GM23338 (cell line): Measurements from ENCODE around the gene COMMD4. TPM values are rescaled to one million over a fixed set of nuclear protein-coding genes. Genes with fewer than 3 reads are reported as not detected.
"Not testable (repeated sequence)": the region's sequence is repeated elsewhere in the genome, so short reads cannot be mapped to it uniquely, and the experiment has no call there.

ENCODE experiments used
- ATAC-seq: fragments of 200-7000 bp; cut with Tn5 transposase; 3 replicates; pipeline ENCODE4 v1.9.1; 2020
- DNase-seq: peaks from one replicate; pipeline ENCODE4 v3.0.0-alpha.2; 2015; ENCODE audit warnings: low spot score
- H2AFZ ChIP-seq: fragments of 200-600 bp; sonication (generic); 2 replicates; pipeline ENCODE4 v1.8.0; 2016; ENCODE audit warnings: antibody characterized with exemption, mild to moderate bottlenecking, moderate library complexity
- H3F3A ChIP-seq: fragments of 200-600 bp; sonication (generic); replicated peaks from 2 replicates; pipeline ENCODE4 v1.8.0; 2017; ENCODE audit warnings: antibody characterized with exemption, mixed run types, low read depth
- H3K27ac ChIP-seq: fragments of 200-600 bp; sonication (generic); 2 replicates; pipeline ENCODE4 v1.6.1; 2016; ENCODE audit warnings: low read depth
- H3K27me3 ChIP-seq: fragments of 200-600 bp; sonication (generic); 2 replicates; pipeline ENCODE4 v1.8.0; 2016; ENCODE audit warnings: mild to moderate bottlenecking, mixed run types, moderate library complexity; ENCODE audit not compliant: insufficient read depth
- H3K36me3 ChIP-seq: fragments of 200-600 bp; sonication (generic); 2 replicates; pipeline ENCODE4 v1.8.0; 2016; ENCODE audit warnings: mild to moderate bottlenecking; ENCODE audit not compliant: insufficient read depth
- H3K4me1 ChIP-seq: fragments of 200-600 bp; sonication (generic); 2 replicates; pipeline ENCODE4 v1.8.0; 2016; ENCODE audit warnings: mild to moderate bottlenecking, moderate library complexity; ENCODE audit not compliant: insufficient read depth
- H3K4me2 ChIP-seq: fragments of 200-600 bp; sonication (generic); 2 replicates; pipeline ENCODE4 v1.7.1; 2017; ENCODE audit warnings: mixed run types
- H3K4me3 ChIP-seq: fragments of 200-600 bp; sonication (generic); 2 replicates; pipeline ENCODE4 v1.6.1; 2016; ENCODE audit warnings: mixed run types
- H3K79me2 ChIP-seq: fragments of 200-600 bp; sonication (generic); replicated peaks from 2 replicates; pipeline ENCODE4 v1.8.0; 2017; ENCODE audit warnings: mild to moderate bottlenecking; ENCODE audit not compliant: insufficient read depth
- H3K9me2 ChIP-seq: fragments of 200-600 bp; sonication (generic); 2 replicates; pipeline ENCODE4 v1.8.0; 2017; ENCODE audit not compliant: insufficient read depth
- H4K20me1 ChIP-seq: fragments of 200-600 bp; sonication (generic); replicated peaks from 2 replicates; pipeline ENCODE4 v1.8.0; 2017; ENCODE audit warnings: mild to moderate bottlenecking; ENCODE audit not compliant: insufficient read depth
- H3K27ac Mint-ChIP-seq: 2 replicates; pipeline ENCODE4 v1.8.0; 2020; ENCODE audit warnings: inconsistent platforms, mild to moderate bottlenecking, moderate library complexity, mixed read lengths
- H3K27me3 Mint-ChIP-seq: 3 replicates; pipeline ENCODE4 v1.8.0; 2022; ENCODE audit warnings: low read depth, mild to moderate bottlenecking, moderate library complexity, mixed read lengths, inconsistent platforms; ENCODE audit not compliant: insufficient read depth, poor library complexity
- H3K36me3 Mint-ChIP-seq: 3 replicates; pipeline ENCODE4 v1.8.0; 2021; ENCODE audit warnings: low read depth, mild to moderate bottlenecking, inconsistent platforms, moderate library complexity, mixed read lengths
- H3K4me1 Mint-ChIP-seq: 3 replicates; pipeline ENCODE4 v1.8.0; 2020; ENCODE audit warnings: mild to moderate bottlenecking, inconsistent platforms, mixed read lengths
- H3K4me3 Mint-ChIP-seq: 3 replicates; pipeline ENCODE4 v1.8.0; 2021; ENCODE audit warnings: moderate library complexity, mild to moderate bottlenecking, inconsistent platforms, mixed read lengths
- H3K9me3 Mint-ChIP-seq: 3 replicates; pipeline ENCODE4 v1.8.0; 2020; ENCODE audit warnings: moderate library complexity, mild to moderate bottlenecking, inconsistent platforms, mixed read lengths
- CTCF ChIP-seq, 2 experiments: fragments of 200-600 bp in 1 of 2; sonication (generic) in 1 of 2; conservative IDR thresholded peaks; 2 replicates each; pipeline versions ENCODE4 v1.5.1 to v1.6.1; 2016 to 2017; ENCODE audit warnings: antibody characterized with exemption in 2 of 2, low read depth in 2 of 2, mild to moderate bottlenecking in 2 of 2, moderate library complexity in 1 of 2
- ETS1 ChIP-seq: IDR thresholded peaks from 2 replicates; pipeline ENCODE4 v1.6.1; 2016; ENCODE audit warnings: antibody characterized with exemption
- EZH2 ChIP-seq: fragments of 200-600 bp; sonication (generic); IDR thresholded peaks from one replicate; pipeline ENCODE4 v1.8.0; 2017; ENCODE audit warnings: antibody characterized with exemption, mild to moderate bottlenecking, low read depth; ENCODE audit not compliant: unreplicated experiment
- POLR2AphosphoS5 ChIP-seq: IDR thresholded peaks from 2 replicates; pipeline ENCODE4 v1.6.1; 2016; ENCODE audit warnings: antibody characterized with exemption, low read depth
- STAT1 ChIP-seq: IDR thresholded peaks from one replicate; pipeline ENCODE4 v1.6.1; 2016; ENCODE audit warnings: antibody characterized with exemption; ENCODE audit not compliant: unreplicated experiment
- ZNF331 ChIP-seq: fragments of 250-450 bp; sonication (Bioruptor Pico); IDR thresholded peaks from 2 replicates; pipeline ENCODE4 v1.5.0; 2020; ENCODE audit warnings: low read depth, mild to moderate bottlenecking, moderate library complexity
- long read RNA-seq: library from polyadenylated mRNA; unstranded; transcript quantifications from one replicate; pipeline ENCODE4 v2.0.0, GENCODE V29; 2020; ENCODE audit not compliant: unreplicated experiment
- polyA plus RNA-seq: library from polyadenylated mRNA; unstranded; fragments of >200 nt; fragmentation: Nextera tagmentation; extraction: Ambion mirVana; gene quantifications from 2 replicates; pipeline ENCODE4 v1.2.1, GENCODE V29; 2016
- total RNA-seq: library from RNA; depleted of rRNA; stranded (reverse); fragments of >200 nt; shearing (Covaris generic); gene quantifications from 2 replicates; pipeline ENCODE4 v1.2.3, GENCODE V29; 2014; rRNA removed

COMMD4 gene
- total RNA-seq = 131 and 166 TPM in 2 replicates
- 128 and 131 TPM in 2 replicates for polyA plus RNA-seq
- long read RNA-seq, full-length matches to known transcripts = 43 of 69 reads
- long read RNA-seq, partial matches to known transcripts = 9 of 69 reads
- long read RNA-seq, other reads (novel, unspliced or antisense) = 17 of 69 reads

DNA sequence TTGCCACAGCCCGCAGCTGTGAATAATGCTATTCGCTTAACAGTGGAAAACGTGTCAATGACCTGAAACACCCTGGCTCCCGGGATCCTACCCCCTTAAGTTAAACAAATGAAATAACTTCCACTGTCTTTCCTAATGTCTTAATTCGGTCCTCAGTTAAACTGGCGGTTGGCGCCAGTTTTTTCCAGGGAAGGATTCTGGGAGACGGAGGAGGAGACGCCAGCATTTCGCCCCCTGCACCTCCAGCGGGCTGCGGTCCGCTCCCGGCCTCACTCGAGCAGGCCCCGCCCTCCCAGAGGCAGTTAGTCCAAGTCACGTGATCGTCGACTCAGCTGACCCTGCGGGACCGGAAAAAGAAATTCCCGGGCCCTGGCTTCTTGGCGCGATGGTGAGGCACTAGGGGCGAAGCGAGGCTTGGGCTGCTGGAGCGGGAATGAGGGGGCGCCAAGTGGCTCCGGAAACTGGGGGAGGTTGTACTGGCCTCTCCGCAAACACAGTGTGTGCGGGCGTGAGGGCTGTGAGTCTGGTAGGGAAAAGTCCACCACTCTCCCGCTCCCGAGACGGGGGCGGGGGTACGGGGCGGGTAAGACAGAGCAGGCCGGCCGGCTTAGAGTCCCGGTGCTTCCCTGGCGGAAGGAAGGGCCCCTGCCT, at the start of gene COMMD4:
Gene COMMD4, plus strand, starts transcription at position 359 of the 651 bp plus-strand sequence. Its CDS starts 27 bp downstream, at position 386.
- ATAC-seq (peak; percentile 94), DNase-seq (peak; percentile 99)
- Mint-ChIP-seq H3K27me3 (peaks cover 18% of the 10 kb centered on the region), H3K4me3 (peak within 1 kb of the TSS; percentile 98), H3K36me3 (peaks cover 9% of the 10 kb centered on the region), H3K27ac (peak within 1 kb of the TSS; percentile 96), H3K4me1 (peaks cover 14% of the 10 kb centered on the region), H3K9me3 (peaks cover 3% of the 10 kb centered on the region; the same call in 2 of the 3 replicates)
- Histone ChIP-seq H3K27me3 (no peaks in the 10 kb centered on the region), H3K36me3 (no peaks in the 10 kb centered on the region), H3K4me3 (peak within 1 kb of the TSS; percentile 74), H3K79me2 (peaks cover 6% of the 10 kb centered on the region), H3K4me1 (no peaks in the 10 kb centered on the region), H4K20me1 (no peaks in the 10 kb centered on the region), H3K9me2 (no peaks in the 10 kb centered on the region), H3K4me2 (peak within 1 kb of the TSS; percentile 94), H3F3A (no peaks in the 10 kb centered on the region), H2AFZ (peak within 1 kb of the TSS; percentile 88), H3K27ac (no peak within 1 kb of the TSS)
- TF ChIP-seq EZH2 (no peak), STAT1 (no peak), POLR2AphosphoS5 (peak; percentile 61), ETS1 (peak; percentile 70), ZNF331 (no peak)

GRCh38 chr15:75293660-75294059, 42.2 kb upstream of the COMMD4 start:
- ATAC-seq, H3K27me3 Mint-ChIP-seq, DNase-seq, H3K9me3 Mint-ChIP-seq, H3K4me3 ChIP-seq, H3K4me1 ChIP-seq, H3K4me2 ChIP-seq, H3K36me3 Mint-ChIP-seq, H3K9me2 ChIP-seq, H3K36me3 ChIP-seq, H3K27ac ChIP-seq, H3K4me1 Mint-ChIP-seq, H3K4me3 Mint-ChIP-seq, H4K20me1 ChIP-seq, H3K79me2 ChIP-seq, H3K27me3 ChIP-seq, H2AFZ ChIP-seq, H3F3A ChIP-seq, H3K27ac Mint-ChIP-seq: not testable (repeated sequence)

- not testable (repeated sequence) for H3K27ac Mint-ChIP-seq, H3F3A ChIP-seq, H3K9me3 Mint-ChIP-seq, H3K4me3 Mint-ChIP-seq, H2AFZ ChIP-seq, DNase-seq, H3K36me3 Mint-ChIP-seq, H3K27me3 Mint-ChIP-seq, H3K36me3 ChIP-seq, H3K4me1 Mint-ChIP-seq, H3K4me1 ChIP-seq, H3K27ac ChIP-seq, H3K9me2 ChIP-seq, H3K79me2 ChIP-seq, H3K4me3 ChIP-seq, H4K20me1 ChIP-seq, H3K27me3 ChIP-seq
- ATAC-seq = peak; percentile 98
- peak in 1 of 2 experiments; percentile 30; a peak in 2 of 4 replicates for TF ChIP-seq CTCF (conservative IDR thresholded peaks at IDR 0.05; ENCODE audit: low read depth in 2 of 2)
- 0 out of 2 replicates have a peak overlapping the region, but pooled peaks have one; percentile 55 for H3K4me2 ChIP-seq
Measured at GRCh38 chr15:75298541-75299310, 37.1 kb upstream of the COMMD4 start.
